A549 (cell line): Measurements from ENCODE around the gene WDR13. TPM values are rescaled to one million over a fixed set of nuclear protein-coding genes. Genes with fewer than 3 reads are reported as not detected.

Source experiments
- ATAC-seq, 2 experiments: fragments of 200-7000 bp in 1 of 2; fragments of >200 bp in 1 of 2; cut with Nextera tagmentation in 1 of 2; cut with Tn5 transposase in 1 of 2; 3 replicates each; pipeline versions ENCODE4 v1.8.0 to v1.9.1; 2018 to 2020; ENCODE audit warnings: mild to moderate bottlenecking in 1 of 2, moderate library complexity in 1 of 2
- CTCF ChIA-PET: fragments of 300-600 bp; sonication (Branson Sonifier 250); formaldehyde crosslinking; extraction: SDS; loops from one replicate; lab custom pipeline; 2021; ENCODE audit warnings: antibody characterized with exemption, inconsistent platforms; lab: Yijun Ruan, JAX
- POLR2A ChIA-PET: fragments of 350-600 bp; formaldehyde crosslinking; extraction: SDS; loops from one replicate; lab custom pipeline; 2021; ENCODE audit warnings: antibody characterized with exemption, inconsistent platforms; lab: Yijun Ruan, JAX
- DNase-seq, 2 experiments: peaks; one replicate each; pipeline versions ENCODE4 v3.0.0 to v3.0.0-alpha.2; 2011 to 2016; ENCODE audit warnings: low read depth in 1 of 2, low spot score in 1 of 2
- FAIRE-seq: peaks from 2 replicates; lab custom pipeline; 2011; peaks lifted over from hg19 to GRCh38; lab: Jason Lieb, UNC
- H3K27ac ChIP-seq, 2 experiments: fragments of >200 bp; sonication (Bioruptor Twin); formaldehyde crosslinking; 3 replicates each; pipeline ENCODE4 v1.5.1; 2016 to 2017
- H3K4me1 ChIP-seq: fragments of >200 bp; sonication (Bioruptor Twin); formaldehyde crosslinking; 3 replicates; pipeline ENCODE4 v1.6.1; 2016
- H3K4me2 ChIP-seq: fragments of >200 bp; sonication (Bioruptor Twin); formaldehyde crosslinking; 3 replicates; pipeline ENCODE4 v1.6.1; 2016
- H3K4me3 ChIP-seq: fragments of >200 bp; sonication (Bioruptor Twin); formaldehyde crosslinking; 3 replicates; pipeline ENCODE4 v1.5.1; 2016
- H3K9me3 ChIP-seq: fragments of >200 bp; sonication (Bioruptor Twin); formaldehyde crosslinking; 3 replicates; pipeline ENCODE4 v1.6.1; 2016
- CHD2 ChIP-seq: fragments of 150-350 bp; IDR thresholded peaks from 2 replicates; pipeline ENCODE4 v1.6.1; 2014; ENCODE audit warnings: low read length; ENCODE audit not compliant: partially characterized antibody
- CTCF ChIP-seq: fragments of >200 bp; sonication (Bioruptor Twin); formaldehyde crosslinking; IDR thresholded peaks from 3 replicates; pipeline ENCODE4 v1.5.1; 2016
- FOSL2 ChIP-seq, 2 experiments: fragments of 450-650 bp in 1 of 2; fragments of >200 bp in 1 of 2; sonication (Bioruptor Twin) in 1 of 2; formaldehyde crosslinking; IDR thresholded peaks; 2 replicates each; pipeline versions ENCODE4 v1.5.0 to v1.6.1; 2016 to 2020; ENCODE audit warnings: mild to moderate bottlenecking in 1 of 2, moderate library complexity in 1 of 2
- HOXB13 ChIP-seq: fragments of 250-450 bp; sonication (Bioruptor Pico); IDR thresholded peaks from 2 replicates; pipeline ENCODE4 v1.5.0; 2020; ENCODE audit warnings: low read depth, mild to moderate bottlenecking, moderate library complexity
- MAX ChIP-seq: IDR thresholded peaks from 2 replicates; pipeline ENCODE4 v1.6.1; 2012
- NPAS2 ChIP-seq: fragments of 250-450 bp; sonication (Bioruptor Pico); IDR thresholded peaks from 2 replicates; pipeline ENCODE4 v1.8.0; 2022; ENCODE audit warnings: mild to moderate bottlenecking, moderate library complexity, borderline replicate concordance
- RAD21 ChIP-seq, 2 experiments: fragments of >200 bp in 1 of 2; sonication (Bioruptor Twin) in 1 of 2; formaldehyde crosslinking in 1 of 2; IDR thresholded peaks in 1 of 2; conservative IDR thresholded peaks in 1 of 2; 2 replicates in 1 of 2; 3 replicates in 1 of 2; pipeline ENCODE4 v1.6.1; 2012 to 2018; ENCODE audit warnings: inconsistent platforms in 1 of 2
- SMC3 ChIP-seq: fragments of >200 bp; sonication (Bioruptor Twin); formaldehyde crosslinking; IDR thresholded peaks from 3 replicates; pipeline ENCODE4 v1.6.1; 2018; ENCODE audit warnings: inconsistent platforms
- TFCP2L1 ChIP-seq: fragments of 250-450 bp; sonication (Bioruptor Pico); IDR thresholded peaks from 2 replicates; pipeline ENCODE4 v1.5.0; 2021; ENCODE audit warnings: mild to moderate bottlenecking
- USF2 ChIP-seq: fragments of 450-650 bp; IDR thresholded peaks from 2 replicates; pipeline ENCODE4 v1.6.1; 2014; ENCODE audit warnings: antibody characterized with exemption
- ZC3H11A ChIP-seq: fragments of 450-650 bp; IDR thresholded peaks from 2 replicates; pipeline ENCODE4 v1.6.1; 2014; ENCODE audit warnings: antibody characterized with exemption, mild to moderate bottlenecking
- ZSCAN20 ChIP-seq: fragments of 250-450 bp; sonication (Bioruptor Pico); IDR thresholded peaks from 2 replicates; pipeline ENCODE4 v1.8.0; 2022; ENCODE audit warnings: mild to moderate bottlenecking, moderate library complexity
- WGBS: methylation state at CpG from one replicate; pipeline ENCODE4 v1.1.6; 2017; ENCODE audit errors: missing lambda C conversion rate; 5-methylcytosine and 5-hydroxymethylcytosine counted together
- polyA plus RNA-seq, 4 experiments: library from polyadenylated mRNA; depleted of rRNA in 3 of 4; stranded (reverse); fragments of >200 nt; fragmentation: RNase III in 1 of 4; extraction: RNeasy Plus Mini Kit Qiagen cat#74134 plus additional on column Dnase treatment in 1 of 4; gene quantifications; 2 replicates in 3 of 4; 3 replicates in 1 of 4; pipeline ENCODE4 v1.2.3, GENCODE V29; 2011 to 2017
- TF ChIP-seq, protein P1 (sequence below): fragments of 250-450 bp; sonication (Bioruptor Pico); IDR thresholded peaks from 2 replicates; pipeline ENCODE4 v1.5.0; 2020; ENCODE audit warnings: low read depth, mild to moderate bottlenecking, moderate library complexity
- TF ChIP-seq, protein P2 (sequence below): IDR thresholded peaks from 2 replicates; pipeline ENCODE4 v1.6.1; 2012; ENCODE audit warnings: low read depth, borderline replicate concordance

WDR13 gene
- polyA plus RNA-seq, 2 of the 4 experiments (the other 2 are of a cell fraction): 32.4 to 51.9 TPM

GRCh38 chrX:48617542-48618340 lies 20.4 kb downstream of the WDR13 start (continued):
- TF ChIP-seq TFCP2L1 (CRISPR knock-in tag) (no peak), CHD2 (no peak), NPAS2 (CRISPR knock-in tag) (no peak), ZC3H11A (no peak), HOXB13 (CRISPR knock-in tag) (no peak), RAD21 (conservative IDR thresholded peaks at IDR 0.05 in 1 of 2, IDR thresholded peaks at IDR 0.05 in 1 of 2) (no peak), USF2 (no peak)
- TF ChIP-seq, protein P1, sequence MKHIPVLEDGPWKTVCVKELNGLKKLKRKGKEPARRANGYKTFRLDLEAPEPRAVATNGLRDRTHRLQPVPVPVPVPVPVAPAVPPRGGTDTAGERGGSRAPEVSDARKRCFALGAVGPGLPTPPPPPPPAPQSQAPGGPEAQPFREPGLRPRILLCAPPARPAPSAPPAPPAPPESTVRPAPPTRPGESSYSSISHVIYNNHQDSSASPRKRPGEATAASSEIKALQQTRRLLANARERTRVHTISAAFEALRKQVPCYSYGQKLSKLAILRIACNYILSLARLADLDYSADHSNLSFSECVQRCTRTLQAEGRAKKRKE (CRISPR knock-in tag): no peak

DNA sequence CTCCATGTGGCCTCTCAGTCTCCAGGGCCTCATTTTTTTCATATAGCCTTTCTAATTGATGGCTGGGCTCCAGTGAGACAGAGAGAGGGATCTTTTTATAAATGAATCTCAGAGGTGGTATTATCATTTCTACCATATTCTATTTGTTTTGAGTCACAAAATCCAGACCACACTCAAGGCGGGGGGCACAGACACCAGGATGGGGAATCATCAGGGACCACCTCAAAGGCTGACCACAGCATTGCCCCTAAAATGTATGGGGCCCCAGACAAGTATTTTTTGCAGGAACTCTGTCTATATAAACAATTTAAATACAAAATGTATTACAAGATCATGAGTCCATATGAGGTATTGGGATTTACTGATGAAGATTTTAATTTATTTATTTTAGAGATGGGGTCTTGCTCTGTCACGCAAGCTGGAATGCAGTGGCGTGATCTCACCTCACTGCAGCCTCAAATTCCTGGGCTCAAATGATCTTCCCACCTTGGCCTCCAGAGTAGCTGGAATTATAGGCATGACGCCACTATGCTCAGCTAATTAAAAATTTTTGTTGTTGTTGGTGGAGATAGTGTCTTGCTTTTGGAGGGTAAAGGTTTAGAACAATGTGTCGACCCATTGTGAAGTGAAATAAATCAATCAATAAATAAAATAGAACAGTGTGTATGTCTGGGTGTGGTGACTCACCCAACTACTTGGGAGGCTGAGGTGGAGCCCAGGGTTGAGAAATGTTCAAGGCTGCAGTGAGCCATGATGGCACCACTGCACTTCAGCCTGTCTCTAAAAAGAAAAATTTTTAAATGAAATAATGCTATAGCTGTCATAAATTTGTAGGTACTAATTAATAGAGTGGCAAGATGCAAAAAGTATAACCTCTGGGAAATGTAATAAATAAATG lies 29.4 kb downstream of the WDR13 start:
- H3K9me3 ChIP-seq: no peaks in the 10 kb centered on the region
- ChIA-PET CTCF (interaction anchor here (0.6 to 0.9 kb wide), 2 partner anchors 11 to 29 kb away, joined by 3 read pairs; no protein-coding TSS in a partner anchor), POLR2A (no interaction called here)
- H3K4me2 ChIP-seq: no peak overlapping the region
- FAIRE-seq (peak; percentile 63), ATAC-seq (no peak), DNase-seq (no peak)
- peaks cover 8% of the 10 kb centered on the region; the same call in 2 of the 3 replicates for H3K4me1 ChIP-seq
- H3K4me3 ChIP-seq: no peak overlapping the region
- 72% methylated on average over 5 of the region's 5 CpGs for WGBS
- H3K27ac ChIP-seq: no peak overlapping the region; a peak in 1 of 6 replicates
- no peak for TF ChIP-seq FOSL2 (IDR thresholded peaks at IDR 0.05)
- peak; percentile 31; the same call in 1 of the 2 replicates for TF ChIP-seq FOSL2 (CRISPR knock-in tag; IDR thresholded peaks at IDR 0.05)
- no peak for TF ChIP-seq ZSCAN20

DNA sequence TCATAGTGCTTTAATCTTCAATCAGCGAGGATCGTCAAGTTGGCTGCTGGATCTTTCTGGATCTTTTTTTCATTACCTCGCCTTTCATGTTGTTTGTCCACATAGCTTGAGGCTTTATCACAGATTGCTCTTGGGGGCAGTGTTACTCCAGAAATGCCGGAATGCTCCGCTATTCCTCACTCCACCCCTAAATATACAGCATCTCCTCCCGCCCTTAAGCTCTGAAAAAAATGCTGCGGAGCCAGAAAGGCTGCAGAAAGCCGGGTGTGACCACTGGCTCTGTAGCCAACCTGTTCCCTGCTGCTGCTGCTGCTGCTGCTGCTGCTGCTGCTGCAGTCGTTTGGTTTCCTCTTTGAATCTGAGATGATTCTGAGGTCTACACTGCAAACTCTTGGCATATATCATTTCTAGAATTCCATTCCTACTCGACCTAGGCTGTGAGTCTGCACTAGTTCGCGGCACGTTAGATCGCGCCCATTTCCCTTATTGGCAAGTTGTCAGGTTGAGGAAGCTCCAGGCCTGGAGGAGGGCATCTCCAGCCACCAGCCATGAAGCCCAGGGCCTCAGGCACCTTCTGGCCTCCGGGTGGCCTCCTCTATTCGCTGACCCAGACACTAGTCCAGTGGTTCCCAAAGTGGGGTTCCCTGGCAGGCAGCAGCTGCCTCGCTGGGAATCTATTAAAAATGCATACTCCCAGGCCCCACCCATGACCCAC lies 34.2 kb downstream of the WDR13 start:
- peak; percentile 98 for FAIRE-seq
- CTCF ChIA-PET: interaction anchor here (0.6 to 1.6 kb wide), 16 partner anchors 8 to 1207 kb away, joined by 3 to 11 read pairs (median 4); partner anchors contain the start of gene HDAC6

More for the DNA sequence above, 34.2 kb downstream of the WDR13 start:
- Histone ChIP-seq H3K4me3 (no peak overlapping the region), H3K4me2 (peak overlapping the region; percentile 65), H3K27ac (peak overlapping the region; percentile 7 to 65; a peak in 3 of 6 replicates)
- TF ChIP-seq, protein P2, sequence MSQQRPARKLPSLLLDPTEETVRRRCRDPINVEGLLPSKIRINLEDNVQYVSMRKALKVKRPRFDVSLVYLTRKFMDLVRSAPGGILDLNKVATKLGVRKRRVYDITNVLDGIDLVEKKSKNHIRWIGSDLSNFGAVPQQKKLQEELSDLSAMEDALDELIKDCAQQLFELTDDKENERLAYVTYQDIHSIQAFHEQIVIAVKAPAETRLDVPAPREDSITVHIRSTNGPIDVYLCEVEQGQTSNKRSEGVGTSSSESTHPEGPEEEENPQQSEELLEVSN: no peak
- TF ChIP-seq USF2 (no peak), MAX (peak; percentile 59), CTCF (peak; percentile 65), RAD21 (conservative IDR thresholded peaks at IDR 0.05 in 1 of 2, IDR thresholded peaks at IDR 0.05 in 1 of 2) (peak; percentile 90 to 91), SMC3 (peak; percentile 70)
- TF ChIP-seq, all 56 proteins: peak for 4
- WGBS: 22% methylated on average over 17 of the region's 18 CpGs
- Histone ChIP-seq H3K9me3 (no peaks in the 10 kb centered on the region), H3K4me1 (peaks cover 12% of the 10 kb centered on the region; the same call in 2 of the 3 replicates)
- DNase-seq (peak; percentile 87 to 91), ATAC-seq (peak; percentile 99 to 100)
- POLR2A ChIA-PET: interaction anchor here (1.1 to 1.2 kb wide), 3 partner anchors 106 to 559 kb away, joined by 3 to 4 read pairs (median 3); no protein-coding TSS in a partner anchor
